Tibial nerve (tissue), 4 donors: ENCODE measurements around the gene PPFIA2.

Experiments used
- CTCF ChIP-seq, 5 experiments: fragments of 200-600 bp in 3 of 5; fragments of 450-650 bp in 2 of 5; sonication (generic) in 3 of 5; IDR thresholded peaks; one replicate each; pipeline ENCODE4 v1.5.1; 2016 to 2019; ENCODE audit warnings: antibody characterized with exemption in 5 of 5, mild to moderate bottlenecking in 3 of 5, moderate library complexity in 2 of 5
- EP300 ChIP-seq, 2 donors: sonication (generic); formaldehyde crosslinking; IDR thresholded peaks; one replicate each; pipeline ENCODE4 v1.6.1; 2017; ENCODE audit warnings: antibody characterized with exemption in 2 of 2, mild to moderate bottlenecking in 1 of 2
- POLR2A ChIP-seq, 2 donors: fragments of 450-650 bp; IDR thresholded peaks; one replicate each; pipeline ENCODE4 v1.6.1; 2017; ENCODE audit warnings: antibody characterized with exemption in 2 of 2, mild to moderate bottlenecking in 2 of 2, moderate library complexity in 2 of 2

DNA sequence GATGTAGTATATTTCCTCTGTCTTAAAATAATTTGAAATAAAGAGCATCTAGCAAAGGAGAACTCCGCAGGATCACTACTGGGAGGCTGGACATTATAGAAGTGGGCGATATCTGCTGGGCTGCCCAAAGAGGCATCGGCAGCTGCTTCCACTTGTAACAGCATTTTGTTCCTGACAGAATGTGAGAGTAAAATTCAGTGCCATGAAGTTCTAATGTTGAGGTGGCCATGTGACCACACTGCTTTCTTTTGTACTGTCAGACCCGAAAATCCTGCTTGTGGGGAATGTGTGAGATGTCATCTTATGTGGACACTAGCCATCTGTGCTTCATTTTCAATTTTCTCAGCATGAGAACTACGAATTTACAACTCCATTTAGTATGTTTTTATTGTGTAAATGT, 529.4 kb downstream of the PPFIA2 start:
- no peak for TF ChIP-seq CTCF (IDR thresholded peaks at IDR 0.05)
- no peak for TF ChIP-seq POLR2A (IDR thresholded peaks at IDR 0.05)
- no peak for TF ChIP-seq EP300 (IDR thresholded peaks at IDR 0.05)
